Kasumi-1 (cell line): ENCODE measurements around the gene EPHA8.

Experiments used
- DNase-seq, 2 experiments: peaks; one replicate each; lab custom pipeline; 2025; lab: John Stamatoyannopoulos, UW

The EPHA8 gene

DNA sequence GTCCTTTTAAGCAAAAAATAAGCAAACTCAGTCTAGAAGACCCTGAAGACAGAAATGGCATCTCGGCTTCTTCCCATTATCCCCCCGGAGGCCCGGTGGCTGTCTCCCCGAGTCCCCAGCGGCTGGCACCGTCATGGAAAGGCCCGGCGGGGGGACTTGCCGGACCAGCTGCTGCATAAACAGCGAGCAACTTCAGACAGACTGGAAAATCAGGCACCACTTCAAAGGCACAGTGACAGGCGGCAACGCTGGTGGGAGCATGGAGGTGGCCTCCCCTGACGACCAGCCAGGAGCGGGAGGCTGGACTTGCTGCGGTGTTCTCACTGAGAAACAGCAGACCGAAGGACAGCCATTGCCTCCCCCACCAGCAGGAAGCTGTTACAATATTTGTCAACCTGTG is 54.8 kb downstream of the EPHA8 start:
- no peak for DNase-seq

DNA sequence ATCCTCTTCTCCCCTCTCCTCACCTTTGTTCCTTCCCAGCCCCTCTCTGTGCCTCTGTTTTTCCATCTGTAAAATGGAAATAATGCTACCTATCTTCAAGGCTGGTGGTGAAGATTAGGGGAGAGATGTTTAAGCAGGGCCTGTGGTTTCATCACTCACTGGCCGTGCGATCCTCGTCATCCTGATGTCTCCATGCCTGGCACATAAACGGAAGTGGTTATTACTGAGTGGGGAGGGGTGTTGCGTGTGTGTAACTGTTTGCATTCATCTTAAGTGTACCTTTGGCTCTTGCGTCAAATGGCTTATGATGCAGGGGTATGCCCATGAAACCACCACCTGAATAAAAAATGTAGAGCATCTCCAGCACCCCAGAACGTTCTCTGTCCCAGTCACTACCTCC is 56.0 kb downstream of the EPHA8 start:
- DNase-seq = peak; percentile 25 to 30

DNA sequence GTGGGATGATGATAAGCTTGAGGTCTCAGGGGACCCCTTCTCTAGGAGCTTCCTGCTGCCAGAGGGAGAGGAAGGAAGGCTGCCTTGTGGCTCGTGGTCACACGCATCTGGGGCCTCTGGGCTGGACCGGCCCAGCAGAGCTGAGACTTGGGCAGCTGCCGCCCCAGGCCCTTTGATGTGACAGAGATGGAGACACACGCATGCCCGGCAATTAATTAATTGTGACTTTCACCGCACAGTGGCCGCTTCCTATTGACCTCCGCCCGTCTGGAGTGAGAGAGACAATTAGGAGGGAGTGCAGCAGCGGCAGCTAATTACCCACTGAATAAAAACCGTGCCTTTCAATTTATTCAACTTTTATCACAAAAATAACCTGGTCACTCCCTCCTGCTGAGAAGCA is 56.5 kb downstream of the EPHA8 start:
- DNase-seq = no peak

DNA sequence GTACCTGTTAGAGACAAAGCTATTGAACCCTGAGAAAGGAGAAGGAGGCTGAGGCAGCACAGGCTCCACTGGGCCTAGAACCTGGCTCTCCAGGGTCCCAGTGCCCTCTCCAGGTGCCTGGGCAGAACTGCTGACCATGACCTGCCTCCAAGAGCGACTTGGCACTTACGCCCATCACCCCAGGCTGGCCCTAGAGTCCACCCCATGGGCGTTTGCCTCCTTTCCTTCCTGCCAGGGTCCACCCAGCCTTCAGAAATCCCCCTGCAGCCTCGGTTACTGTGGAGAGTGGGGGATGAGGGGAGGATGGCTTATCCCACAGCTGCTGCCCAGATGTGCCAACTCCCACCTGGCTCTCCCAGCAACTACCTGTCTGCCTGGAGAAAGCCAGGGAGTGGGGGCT is 58.5 kb downstream of the EPHA8 start:
- DNase-seq = no peak

DNA sequence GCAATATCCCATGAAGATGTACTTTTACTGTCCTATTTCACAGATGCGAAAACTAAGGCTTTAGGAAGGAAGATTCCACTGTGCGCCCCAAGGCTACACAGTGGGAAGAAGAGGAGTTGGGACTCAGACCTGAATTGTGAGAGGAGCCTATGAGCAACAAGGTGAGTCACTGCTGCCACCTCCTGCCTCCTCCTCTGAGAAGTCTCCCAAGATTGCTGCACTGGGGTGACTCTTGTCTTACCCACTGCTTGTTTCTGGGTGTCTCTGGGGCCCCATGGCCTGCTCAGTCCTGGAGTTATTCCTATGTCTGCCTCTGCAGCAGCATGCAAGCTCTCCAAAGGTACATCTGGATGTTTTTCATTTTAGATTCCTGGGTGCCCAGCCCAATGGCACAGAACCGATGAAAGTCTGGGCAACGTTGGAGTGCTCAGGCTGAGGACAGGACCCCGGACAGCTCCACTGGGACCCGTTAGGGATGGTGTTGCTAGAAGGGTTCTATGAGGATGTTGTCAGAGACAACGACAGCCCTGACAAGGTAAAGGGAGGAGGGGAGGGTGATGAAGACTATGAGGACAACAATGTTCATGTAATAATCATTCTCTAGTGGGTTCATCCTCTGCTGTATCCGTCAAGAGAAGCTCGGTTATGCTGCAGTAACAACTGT is 62.1 kb downstream of the EPHA8 start:
- DNase-seq = peak in 1 of 2 experiments; percentile 17

DNA sequence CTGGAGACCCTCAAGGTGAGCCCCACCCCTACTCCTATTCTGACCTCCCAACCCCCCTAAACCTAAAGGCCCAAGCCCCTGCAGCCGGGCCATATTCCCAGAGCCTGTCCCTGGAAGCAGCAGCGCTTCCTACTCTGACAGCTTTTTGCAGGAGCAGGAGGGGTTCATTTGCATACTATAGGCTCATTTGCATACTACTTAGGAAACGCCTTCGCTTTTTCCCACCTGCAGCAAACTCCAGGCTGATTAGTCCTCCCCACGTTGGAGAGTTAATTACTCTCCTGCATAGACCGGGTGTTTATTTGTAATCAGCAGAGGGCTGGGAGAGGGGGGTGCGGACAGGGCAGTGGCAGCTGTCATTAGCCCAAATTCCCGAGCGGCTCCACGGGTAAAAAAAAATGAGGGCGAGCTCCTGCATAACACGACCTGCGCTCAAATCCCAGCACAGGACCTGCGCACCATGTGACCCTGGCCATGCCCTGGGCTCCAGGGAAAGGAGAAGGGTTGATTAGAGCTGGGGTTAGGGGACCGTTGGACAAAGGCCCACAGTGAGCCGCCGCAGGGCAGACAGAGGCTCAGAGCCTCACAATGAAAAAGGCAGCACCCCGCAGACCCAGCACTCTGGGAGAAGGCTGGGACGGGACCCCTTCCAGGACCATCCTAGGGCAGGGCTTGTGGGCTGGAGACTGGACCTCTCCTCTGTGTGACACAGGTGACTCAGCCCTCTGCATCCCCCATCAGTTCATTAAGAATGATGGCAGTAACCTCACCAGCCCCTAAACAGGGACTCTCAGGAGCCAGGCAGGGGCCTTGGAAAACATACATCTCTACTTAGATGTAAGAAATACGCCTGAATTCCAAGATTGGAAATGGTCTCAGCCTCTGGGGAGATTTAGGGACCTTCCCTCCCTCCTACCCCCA is 63.2 kb downstream of the EPHA8 start:
- DNase-seq = no peak

DNA sequence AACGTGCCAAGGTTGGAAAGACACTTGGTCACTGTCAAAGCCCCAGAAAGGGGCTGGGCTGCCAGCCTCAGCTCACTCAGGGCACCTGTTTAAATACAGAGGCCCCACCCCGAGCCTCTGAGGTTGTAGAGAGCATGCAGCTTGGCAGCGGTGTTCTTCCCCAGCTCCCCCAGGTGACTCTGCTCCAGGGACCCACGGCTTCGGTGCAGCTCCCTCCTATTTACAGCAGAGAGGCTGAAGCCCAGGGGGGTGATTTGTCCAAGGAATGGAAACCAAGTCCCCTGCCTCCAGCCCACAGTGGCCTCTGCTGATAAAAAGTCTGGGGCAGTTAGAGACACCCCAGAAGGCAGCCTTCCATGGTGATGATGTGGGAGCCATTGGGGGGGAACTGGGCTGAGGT is 64.0 kb downstream of the EPHA8 start:
- DNase-seq = no peak

DNA sequence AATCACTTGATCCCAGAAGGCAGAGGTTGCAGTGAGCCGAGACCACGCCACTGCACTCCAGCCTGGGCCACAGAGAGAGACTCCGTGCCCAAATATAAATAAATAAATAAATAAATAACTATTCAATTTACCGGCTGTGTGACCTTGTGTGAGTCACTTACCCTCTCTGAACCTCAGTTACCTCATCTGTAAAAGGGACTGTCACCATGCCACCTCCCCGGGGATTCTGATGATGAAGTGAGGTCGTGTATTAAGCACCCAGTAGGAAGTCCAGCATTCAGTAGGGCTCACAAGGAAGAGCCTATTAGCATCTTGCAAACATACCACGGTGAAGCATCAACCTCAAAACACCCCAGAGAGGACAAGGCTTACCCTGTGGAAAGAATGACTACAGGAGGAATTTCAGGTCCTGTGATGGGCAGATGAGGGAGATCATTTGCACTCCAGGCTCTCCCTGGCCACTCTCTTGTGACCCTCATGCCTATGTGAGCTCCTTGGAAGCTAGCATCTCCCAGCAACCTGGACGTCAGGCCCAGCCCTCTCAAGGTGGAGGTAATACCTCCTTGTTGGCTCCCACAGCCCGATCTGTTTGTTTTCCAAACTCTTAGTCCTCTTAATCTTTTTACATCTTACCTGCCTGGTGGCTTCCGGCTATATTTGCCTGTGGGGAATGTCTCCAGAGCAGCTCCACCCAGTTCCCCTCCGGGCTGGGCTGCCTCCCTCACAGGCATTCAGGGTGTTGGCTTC is 65.6 kb downstream of the EPHA8 start:
- no peak for DNase-seq

DNA sequence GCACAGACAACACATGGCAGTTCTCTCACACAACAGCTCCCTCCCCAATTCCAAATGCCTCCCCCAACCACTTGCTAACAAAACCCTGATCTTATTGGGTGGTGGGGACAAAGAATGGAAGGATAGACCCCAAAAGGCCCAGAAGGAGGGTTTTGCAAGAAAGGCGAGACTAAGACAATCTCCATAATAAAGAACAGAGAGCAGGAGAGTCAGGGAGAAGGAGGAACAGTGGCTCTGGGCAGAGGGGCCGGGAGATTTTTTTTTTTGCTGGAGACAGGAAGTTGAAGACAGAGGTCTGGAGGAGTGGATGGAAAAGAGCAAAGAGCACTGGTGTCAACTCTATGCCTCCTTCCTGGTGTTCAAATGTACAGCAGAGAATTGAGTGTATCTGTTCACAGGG is 66.6 kb downstream of the EPHA8 start:
- DNase-seq = no peak

DNA sequence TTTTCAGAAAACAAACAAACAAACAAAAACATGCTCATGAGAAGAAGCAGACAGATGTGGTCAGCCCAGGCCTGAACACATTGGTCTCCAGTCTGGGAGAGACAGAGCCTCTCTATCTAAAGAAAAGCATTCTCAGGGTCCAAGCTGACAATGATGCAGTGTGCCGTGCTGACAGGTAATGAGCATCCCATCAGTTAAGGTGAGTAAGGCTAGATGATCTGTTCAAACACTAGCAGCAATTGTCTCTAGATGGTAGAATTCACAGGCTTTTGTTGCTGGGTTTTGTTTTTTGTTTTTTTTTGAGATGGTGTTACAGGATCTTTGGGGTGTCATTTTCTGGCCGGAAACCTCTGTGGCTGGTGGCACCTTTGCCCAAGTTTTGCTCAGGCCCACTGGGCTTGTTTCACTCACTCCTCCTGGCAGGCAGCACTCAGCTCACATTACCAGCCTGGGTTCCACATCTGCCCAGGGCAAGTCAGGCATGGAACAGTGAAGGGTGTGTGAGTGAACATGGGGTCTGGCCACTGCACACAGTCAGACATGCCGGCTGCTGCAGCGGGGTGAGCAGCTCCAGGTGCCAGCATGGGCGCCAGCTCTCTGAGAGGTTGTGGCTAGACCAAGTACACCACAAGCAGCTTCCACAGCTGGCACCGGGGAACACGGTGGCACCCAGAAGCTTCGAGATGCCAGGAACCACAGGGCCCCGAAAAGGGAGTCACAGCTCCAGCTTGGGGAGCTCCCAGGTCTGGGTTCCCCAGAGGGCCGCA is 70.6 kb downstream of the EPHA8 start:
- DNase-seq = no peak

DNA sequence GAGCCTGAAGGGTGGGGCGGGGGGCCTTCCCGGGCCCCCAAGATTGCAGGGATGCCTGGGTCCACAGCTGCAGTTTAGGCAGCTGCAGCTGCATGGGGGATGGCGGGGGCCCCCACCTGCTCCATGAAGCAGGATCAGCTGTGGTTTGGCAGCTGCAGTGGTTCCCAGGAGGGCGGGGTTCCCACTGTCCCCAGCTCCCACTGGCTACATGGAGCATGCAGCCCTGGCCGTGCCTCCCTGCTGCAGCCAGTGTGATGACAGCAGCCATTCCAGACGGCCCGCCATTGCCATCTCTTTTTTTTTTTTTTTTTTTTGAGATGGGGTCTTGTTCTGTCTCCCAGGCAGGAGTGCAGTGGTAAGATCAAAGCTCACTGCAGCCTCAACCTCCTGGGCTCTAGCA is 72.1 kb downstream of the EPHA8 start:
- no peak for DNase-seq

DNA sequence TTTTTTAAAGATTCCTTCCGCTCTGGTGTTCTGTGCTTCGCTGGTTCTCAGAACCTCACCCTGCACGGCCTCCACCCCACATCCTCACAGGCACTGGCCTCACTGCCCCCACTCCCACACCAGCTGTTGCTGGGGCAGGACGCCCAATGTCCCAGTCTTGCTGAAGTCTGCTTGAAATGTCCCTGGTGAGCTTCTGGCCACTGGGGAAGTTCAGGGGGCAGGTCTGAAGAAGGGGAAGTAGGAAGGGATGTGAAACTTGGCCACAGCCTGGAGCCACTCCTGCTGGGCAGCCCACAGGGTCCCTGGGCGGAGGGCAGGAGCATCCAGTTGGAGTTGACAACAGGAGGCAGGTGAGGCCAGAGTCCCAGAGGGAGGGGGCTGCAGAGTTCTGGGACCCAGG is 73.1 kb downstream of the EPHA8 start, which contains the start of gene C1QA:
C1QA (plus strand) TSS at position 276 of the 400 bp plus-strand sequence. CDS start 989 bp downstream, outside the sequence.
- no peak for DNase-seq

DNA sequence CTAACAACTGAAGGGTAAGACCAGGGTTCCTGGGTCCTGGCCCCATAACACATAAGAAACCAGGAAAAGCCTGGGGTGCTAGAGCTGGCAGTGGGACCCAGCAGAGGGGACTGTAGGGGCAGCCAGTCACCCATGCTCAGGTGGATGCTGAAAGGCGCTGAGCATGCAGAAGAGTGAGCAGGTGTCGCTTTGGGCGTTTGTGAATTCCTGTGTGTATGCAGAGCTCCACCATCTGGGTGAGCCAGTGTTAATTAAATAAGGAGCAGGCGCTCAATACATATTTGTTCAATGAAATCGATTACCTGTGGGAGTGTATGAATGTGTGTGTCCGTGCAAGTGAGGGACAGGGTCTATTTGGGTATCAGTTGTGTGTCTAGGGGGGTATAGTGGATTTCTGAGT is 73.6 kb downstream of the EPHA8 start:
- no peak for DNase-seq

DNA sequence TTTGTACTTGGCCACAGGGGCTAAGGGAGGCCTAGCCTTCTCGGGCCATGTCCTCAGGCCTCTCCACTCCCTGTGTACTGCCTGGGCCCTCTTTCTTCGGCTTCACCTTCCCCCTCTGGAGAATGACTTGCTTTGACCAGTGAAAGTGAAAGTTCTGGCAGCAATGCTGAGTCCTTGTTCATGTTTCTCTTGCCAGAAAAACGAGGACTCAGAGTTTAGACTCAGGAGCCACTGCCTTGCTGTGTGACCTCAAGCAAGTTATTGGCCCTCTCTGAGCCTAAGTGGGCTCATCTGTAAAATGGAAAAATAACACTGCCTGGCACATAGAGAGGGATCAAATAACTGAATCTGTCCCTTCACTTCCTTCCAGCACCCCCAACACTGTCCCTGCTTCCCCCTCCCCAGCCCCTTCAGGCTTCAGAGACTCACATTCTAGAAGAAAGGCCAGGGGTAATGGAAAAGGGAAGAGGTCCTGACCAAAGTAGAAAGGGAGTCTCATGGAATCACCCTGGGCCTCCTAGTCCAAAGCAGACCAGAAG is 74.7 kb downstream of the EPHA8 start:
- no peak for DNase-seq

DNA sequence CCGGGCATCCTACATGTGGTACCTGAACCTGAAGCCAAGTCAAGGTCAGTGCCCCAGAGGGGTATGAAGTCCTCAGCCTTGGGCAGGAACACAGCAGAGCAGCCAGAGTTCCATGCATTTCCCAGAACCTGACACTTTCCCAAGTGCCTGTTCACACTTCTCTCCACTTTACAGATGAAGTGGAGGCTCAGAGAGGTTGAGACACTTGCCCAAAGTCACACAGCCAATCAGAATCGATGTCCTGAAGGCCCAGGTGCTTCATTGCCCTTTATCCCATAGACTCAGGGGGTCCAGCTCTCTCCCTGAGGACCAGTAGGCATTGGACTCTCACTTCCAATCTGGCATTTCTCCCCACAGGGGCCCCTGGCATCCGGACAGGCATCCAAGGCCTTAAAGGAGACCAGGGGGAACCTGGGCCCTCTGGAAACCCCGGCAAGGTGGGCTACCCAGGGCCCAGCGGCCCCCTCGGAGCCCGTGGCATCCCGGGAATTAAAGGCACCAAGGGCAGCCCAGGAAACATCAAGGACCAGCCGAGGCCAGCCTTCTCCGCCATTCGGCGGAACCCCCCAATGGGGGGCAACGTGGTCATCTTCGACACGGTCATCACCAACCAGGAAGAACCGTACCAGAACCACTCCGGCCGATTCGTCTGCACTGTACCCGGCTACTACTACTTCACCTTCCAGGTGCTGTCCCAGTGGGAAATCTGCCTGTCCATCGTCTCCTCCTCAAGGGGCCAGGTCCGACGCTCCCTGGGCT is 75.4 kb downstream of the EPHA8 start:
- DNase-seq = no peak

DNA sequence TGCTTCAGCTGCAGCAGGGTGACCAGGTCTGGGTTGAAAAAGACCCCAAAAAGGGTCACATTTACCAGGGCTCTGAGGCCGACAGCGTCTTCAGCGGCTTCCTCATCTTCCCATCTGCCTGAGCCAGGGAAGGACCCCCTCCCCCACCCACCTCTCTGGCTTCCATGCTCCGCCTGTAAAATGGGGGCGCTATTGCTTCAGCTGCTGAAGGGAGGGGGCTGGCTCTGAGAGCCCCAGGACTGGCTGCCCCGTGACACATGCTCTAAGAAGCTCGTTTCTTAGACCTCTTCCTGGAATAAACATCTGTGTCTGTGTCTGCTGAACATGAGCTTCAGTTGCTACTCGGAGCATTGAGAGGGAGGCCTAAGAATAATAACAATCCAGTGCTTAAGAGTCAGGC is 76.0 kb downstream of the EPHA8 start:
- peak in 1 of 2 experiments; percentile 8 for DNase-seq

DNA sequence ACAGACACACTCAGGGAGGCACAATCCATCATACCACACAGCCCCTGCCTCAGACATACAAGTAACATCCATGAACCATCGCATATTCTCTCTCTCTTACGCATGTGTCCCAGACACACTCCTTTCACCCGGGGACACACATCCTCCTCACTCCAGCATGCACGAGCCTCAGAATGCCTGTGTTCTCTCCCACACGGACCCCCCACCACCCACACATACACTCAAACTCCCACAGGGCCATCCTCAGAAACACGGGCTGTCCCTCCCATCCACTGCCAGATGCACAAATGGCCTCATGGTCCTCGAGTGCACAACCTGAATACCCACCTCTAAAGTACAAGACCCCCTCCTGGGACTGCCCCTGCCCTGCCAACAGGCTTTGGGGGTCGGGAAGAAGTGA is 78.0 kb downstream of the EPHA8 start:
- DNase-seq = no peak

DNA sequence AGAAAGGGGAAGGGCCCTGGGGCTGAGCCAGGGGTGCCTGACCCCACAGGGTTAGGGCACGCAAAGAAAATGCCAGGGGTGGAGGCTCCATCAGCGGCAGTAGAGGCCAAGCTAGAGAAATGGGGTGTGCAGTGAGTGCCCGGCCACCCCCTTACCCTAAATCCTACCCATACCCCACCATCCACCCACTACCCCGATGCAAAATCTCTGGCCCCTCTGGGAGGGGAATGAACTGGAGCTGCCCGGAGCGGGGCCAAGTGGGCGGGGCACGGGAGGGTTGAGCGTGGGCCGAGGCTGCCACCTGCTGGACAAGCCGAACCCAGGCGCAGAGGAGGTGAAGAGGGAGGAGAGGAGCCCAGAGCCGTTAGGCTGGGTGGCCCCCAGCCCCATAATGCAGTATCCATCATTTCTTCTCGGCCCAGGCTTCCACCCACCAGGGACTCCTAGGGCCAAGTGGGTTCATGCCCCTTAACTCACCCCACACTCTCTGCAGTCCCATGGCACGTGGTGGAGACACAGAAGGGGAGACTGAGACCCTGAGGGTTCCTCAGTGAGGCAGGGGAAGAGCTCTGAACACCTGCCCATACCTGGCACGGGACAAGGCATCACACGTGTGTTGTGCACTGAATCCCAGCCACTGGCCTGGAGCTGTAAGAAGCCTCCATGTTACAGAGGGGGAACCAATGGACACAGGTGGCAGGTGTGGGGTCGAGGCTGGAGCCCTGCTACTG is 78.8 kb downstream of the EPHA8 start:
- DNase-seq = peak; percentile 23 to 42

DNA sequence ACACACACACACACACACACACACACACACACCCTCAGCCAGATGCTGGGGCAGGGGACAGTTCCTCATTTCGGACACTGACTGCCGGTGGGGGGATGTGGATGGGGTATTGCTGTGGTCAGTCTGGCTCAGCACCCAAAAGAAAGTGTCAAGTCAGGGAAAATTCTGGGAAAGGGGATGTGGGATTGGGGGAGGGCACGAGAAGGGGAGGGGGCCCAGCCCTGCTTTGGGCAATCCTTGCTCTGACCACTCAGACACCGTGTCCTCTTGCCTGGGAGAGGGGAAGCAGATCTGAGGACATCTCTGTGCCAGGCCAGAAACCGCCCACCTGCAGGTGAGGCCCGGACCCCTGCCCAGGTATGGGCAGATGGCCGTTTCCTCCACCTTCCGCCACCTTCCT is 80.1 kb downstream of the EPHA8 start, which contains the start of gene C1QC:
C1QC (plus strand) TSS at position 253 of the 400 bp plus-strand sequence. CDS start 391 bp downstream, outside the sequence.
- no peak for DNase-seq

DNA sequence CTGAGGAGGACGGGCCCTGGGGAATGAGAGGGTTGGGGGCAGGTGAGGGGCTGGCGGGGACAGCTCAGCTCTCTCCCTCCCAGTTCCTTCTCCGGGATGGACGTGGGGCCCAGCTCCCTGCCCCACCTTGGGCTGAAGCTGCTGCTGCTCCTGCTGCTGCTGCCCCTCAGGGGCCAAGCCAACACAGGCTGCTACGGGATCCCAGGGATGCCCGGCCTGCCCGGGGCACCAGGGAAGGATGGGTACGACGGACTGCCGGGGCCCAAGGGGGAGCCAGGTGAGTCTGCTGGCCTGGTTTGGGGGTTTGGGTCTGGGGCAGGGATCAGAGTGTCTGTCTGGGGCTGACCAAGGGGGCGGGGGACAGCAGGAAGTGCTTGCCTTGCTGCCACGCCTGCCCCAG is 80.6 kb downstream of the EPHA8 start:
- DNase-seq = no peak
